Endothelial cell of umbilical vein (primary cell): ENCODE results near the gene DEGS1. TPM values are rescaled to one million over a fixed set of nuclear protein-coding genes. Genes with fewer than 3 reads are reported as not detected.
"Not testable (repeated sequence)": the region's sequence is repeated elsewhere in the genome, so short reads cannot be mapped to it uniquely, and the experiment has no call there.

Experiments used
- BruUV-seq: library from RNA; stranded (reverse); fragments of 400-500 nt; replicated peaks from 2 replicates; lab custom pipeline; 2021; lab: Mats Ljungman, UMichigan
- CTCF ChIA-PET: fragments of 300-600, 350-600 bp; sonication (Branson Sonifier 250); formaldehyde crosslinking; loops from one replicate; lab custom pipeline; 2021; ENCODE audit warnings: antibody characterized with exemption, inconsistent platforms; lab: Charles Lee
- POLR2A ChIA-PET: fragments of 300-600, 350-600 bp; sonication (Branson Sonifier 250); formaldehyde crosslinking; loops from one replicate; lab custom pipeline; 2021; ENCODE audit warnings: antibody characterized with exemption, inconsistent platforms; lab: Charles Lee
- DNase-seq: peaks from one replicate; pipeline ENCODE4 v3.0.0-alpha.2; 2011; ENCODE audit warnings: low read depth, low spot score
- FAIRE-seq: peaks from 2 replicates; lab custom pipeline; 2011; peaks lifted over from hg19 to GRCh38; lab: Jason Lieb, UNC
- H2AFZ ChIP-seq: 2 replicates; pipeline ENCODE4 v1.6.0; 2012; ENCODE audit warnings: low read depth, low read length, control low read depth, inconsistent platforms
- H3K27ac ChIP-seq: 2 replicates; pipeline ENCODE4 v1.5.1; 2011; ENCODE audit warnings: low read depth, mild to moderate bottlenecking, control low read depth, low read length, moderate library complexity; ENCODE audit not compliant: insufficient read depth
- H3K27me3 ChIP-seq, 2 experiments: 2 replicates each; pipeline versions ENCODE4 v1.6.0 to v1.6.1; 2011; ENCODE audit warnings: low read length in 2 of 2, mixed read lengths in 1 of 2; ENCODE audit not compliant: control insufficient read depth in 2 of 2, insufficient read depth in 2 of 2
- H3K36me3 ChIP-seq, 2 experiments: 2 replicates in 1 of 2; 3 replicates in 1 of 2; pipeline ENCODE4 v1.5.1; 2011; ENCODE audit warnings: low read length in 2 of 2, mild to moderate bottlenecking in 1 of 2, moderate library complexity in 1 of 2; ENCODE audit not compliant: control insufficient read depth in 2 of 2, insufficient read depth in 2 of 2; ENCODE audit errors: extremely low read depth in 1 of 2
- H3K4me1 ChIP-seq: 3 replicates; pipeline ENCODE4 v1.5.1; 2011; ENCODE audit warnings: mild to moderate bottlenecking, low read length; ENCODE audit not compliant: control insufficient read depth, insufficient read depth; ENCODE audit errors: extremely low read depth
- H3K4me2 ChIP-seq: 2 replicates; pipeline ENCODE4 v1.6.1; 2011; ENCODE audit warnings: low read length, control low read depth, mixed read lengths; ENCODE audit not compliant: insufficient read depth
- H3K4me3 ChIP-seq, 3 experiments: fragments of 200-600 bp in 1 of 3; sonication (generic), shearing (Covaris generic) in 1 of 3; replicated peaks in 1 of 3; 2 replicates each; pipeline ENCODE4 v1.5.1; 2011 to 2016; ENCODE audit warnings: control low read depth in 3 of 3, low read length in 3 of 3, mild to moderate bottlenecking in 2 of 3, inconsistent platforms in 1 of 3, low read depth in 1 of 3, moderate library complexity in 1 of 3; ENCODE audit not compliant: insufficient read depth in 1 of 3
- H3K79me2 ChIP-seq: 2 replicates; pipeline ENCODE4 v1.6.0; 2012; ENCODE audit warnings: low read length, inconsistent platforms; ENCODE audit not compliant: control insufficient read depth, insufficient read depth
- H3K9ac ChIP-seq: replicated peaks from 2 replicates; pipeline ENCODE3; 2011; ENCODE audit warnings: low read length, control low read depth; ENCODE audit not compliant: insufficient read depth; ENCODE audit errors: extremely low read depth
- H3K9me1 ChIP-seq: replicated peaks from 3 replicates; pipeline ENCODE4 v1.6.0; 2011; ENCODE audit warnings: mild to moderate bottlenecking, low read length; ENCODE audit not compliant: control insufficient read depth, insufficient read depth; ENCODE audit errors: extremely low read depth
- H3K9me3 ChIP-seq: replicated peaks from 2 replicates; pipeline ENCODE4 v1.5.1; 2012; ENCODE audit warnings: low read length, inconsistent platforms; ENCODE audit not compliant: control insufficient read depth, insufficient read depth
- H4K20me1 ChIP-seq: replicated peaks from 2 replicates; pipeline ENCODE3; 2011; ENCODE audit warnings: mild to moderate bottlenecking, low read length; ENCODE audit not compliant: control insufficient read depth, insufficient read depth; ENCODE audit errors: extremely low read depth
- FOS ChIP-seq: IDR thresholded peaks from 2 replicates; pipeline ENCODE4 v1.6.1; 2011; ENCODE audit warnings: mild to moderate bottlenecking, low read length, moderate library complexity, borderline replicate concordance; ENCODE audit not compliant: insufficient read depth
- JUN ChIP-seq: IDR thresholded peaks from 2 replicates; pipeline ENCODE4 v1.6.1; 2011; ENCODE audit warnings: borderline replicate concordance, low read depth; ENCODE audit not compliant: insufficient read length, insufficient read depth
- dilution Hi-C: fragments of 300-500 bp; cut with MboI; formaldehyde crosslinking; loops from one replicate; pipeline ENCODE4 v1.15.0; 2019; ENCODE audit warnings: low sequenced_read_pairs; ENCODE audit not compliant: extremely low pct_ligation_motif_present
- intact Hi-C: fragments of 100-400 bp; cut with micrococcal nuclease; formaldehyde crosslinking; loops from one replicate; pipeline ENCODE4 v1.10.0; 2022
- polyA plus RNA-seq, 4 experiments: library from polyadenylated mRNA; depleted of rRNA in 3 of 4; stranded (reverse) in 3 of 4; unstranded in 1 of 4; fragments of >200 nt; gene quantifications; 2 replicates each; pipeline versions ENCODE4 v1.2.1 to v1.2.3, GENCODE V29; 2011 to 2012; ENCODE audit warnings: missing spikeins in 1 of 4
- total RNA-seq: library from RNA; stranded (reverse); gene quantifications from 2 replicates; pipeline ENCODE4 v1.2.3, GENCODE V29; 2021

Gene DEGS1
- total and polyA plus RNA-seq, 2 donors (not counting 3 experiments of a cell fraction or from before 2014, with no cell fraction given) = 85.8 to 137 TPM

- CTCF ChIA-PET = interaction anchor here (0.7 to 1.6 kb wide), 5 partner anchors 7 to 89 kb away, joined by 3 to 5 read pairs (median 3); no protein-coding TSS in a partner anchor
- FAIRE-seq (peak; percentile 58), DNase-seq (peak; percentile 89)
- Histone ChIP-seq H3K4me1 (peaks cover 16% of the 10 kb centered on the region), H3K4me3 (peak overlapping the region in 1 of 3 experiments; percentile 54), H4K20me1 (no peaks in the 10 kb centered on the region), H3K27ac (peak overlapping the region; percentile 61), H3K27me3 (no peaks in the 10 kb centered on the region), H3K4me2 (peak overlapping the region; percentile 85), H3K36me3 (no peaks in the 10 kb centered on the region), H3K9me3 (no peaks in the 10 kb centered on the region), H2AFZ (peak overlapping the region; percentile 77), H3K9ac (peak overlapping the region; percentile 32), H3K9me1 (no peaks in the 10 kb centered on the region), H3K79me2 (no peaks in the 10 kb centered on the region)
- POLR2A ChIA-PET = no interaction called here
- no TSS peak for BruUV-seq
- dilution Hi-C loops = no loop called here
- intact Hi-C loops = loop anchor here (2.0 kb wide), 1 partner anchor 23 kb away; the partner anchor contains the start of gene DEGS1
- TF ChIP-seq JUN = no peak
- TF ChIP-seq FOS = peak; percentile 38
These were observed 22.4 kb downstream of the DEGS1 start for GRCh38 chr1:224205438-224205840.

- H3K79me2 ChIP-seq, H3K9me3 ChIP-seq, H3K9me1 ChIP-seq, dilution Hi-C loops, FAIRE-seq, H3K36me3 ChIP-seq, H3K27me3 ChIP-seq, H4K20me1 ChIP-seq, BruUV-seq, H3K4me3 ChIP-seq, POLR2A ChIA-PET, DNase-seq: not testable (repeated sequence)
- H3K9ac ChIP-seq = peak overlapping the region; percentile 32
- intact Hi-C loops = loop anchor here (2.0 kb wide), 1 partner anchor 23 kb away; the partner anchor contains the start of gene DEGS1
- H2AFZ ChIP-seq = peak overlapping the region; percentile 77
- H3K4me1 ChIP-seq = peaks cover 16% of the 10 kb centered on the region
- H3K4me2 ChIP-seq = peak overlapping the region; percentile 30
- H3K27ac ChIP-seq = peak overlapping the region; percentile 61
- CTCF ChIA-PET = interaction anchor here (1.1 to 1.5 kb wide), 2 partner anchors 35 to 39 kb away, joined by 3 read pairs; no protein-coding TSS in a partner anchor
These were observed 23.0 kb downstream of the DEGS1 start for GRCh38 chr1:224205931-224206538.
